IPS-11a (cell line): Measurements from ENCODE around the gene KCNQ1.

Experiments used
- H3K4me3 ChIP-seq: one replicate; pipeline ENCODE4 v1.5.1; 2013; ENCODE audit warnings: low read depth, low read length, control low read depth

The KCNQ1 gene

DNA sequence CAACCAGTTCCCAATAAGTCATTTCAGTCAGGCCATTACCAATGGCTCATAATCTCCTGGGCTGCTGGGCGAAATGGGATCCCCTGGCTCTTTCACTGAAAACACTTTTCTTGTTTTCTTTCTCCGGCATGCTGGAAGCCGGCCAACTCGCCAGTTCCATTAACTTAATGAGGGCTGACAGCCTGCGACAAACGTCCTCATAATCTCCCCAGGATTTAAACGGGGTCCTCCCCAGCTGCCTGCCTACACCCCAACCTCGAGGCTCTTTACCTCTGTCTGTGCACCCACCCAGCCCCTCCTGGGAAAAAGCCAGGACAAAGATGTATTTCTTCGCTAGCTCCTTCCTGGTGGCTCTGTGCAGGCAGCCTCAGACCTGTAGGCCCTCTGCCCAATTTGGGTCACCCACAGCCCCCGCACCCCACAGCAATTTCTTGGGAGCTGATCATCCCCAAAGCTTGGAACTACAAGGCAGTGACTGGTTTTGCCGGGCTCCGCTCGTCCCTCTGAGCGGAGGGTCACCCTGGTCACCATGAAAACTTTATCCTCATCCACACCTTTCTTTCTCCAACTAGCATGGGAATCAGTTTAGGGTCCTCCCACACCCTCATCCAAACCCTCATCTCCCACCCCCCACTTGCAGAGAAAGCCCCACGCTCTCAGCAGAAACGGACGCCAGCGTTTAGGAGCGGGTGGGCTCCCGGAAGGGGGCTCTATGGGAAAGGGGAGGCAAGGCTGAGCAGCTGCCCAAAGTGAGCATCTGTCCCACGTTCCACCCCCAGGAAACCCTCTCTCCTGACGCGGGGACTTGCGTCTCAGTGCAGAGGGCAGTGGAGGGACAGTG, 306.1 kb downstream of the KCNQ1 start:
- H3K4me3 ChIP-seq: no peak overlapping the region

GRCh38 chr11:2751523-2752203, 306.9 kb downstream of the KCNQ1 start:
- no peak overlapping the region for H3K4me3 ChIP-seq

GRCh38 chr11:2752204-2752770, 307.5 kb downstream of the KCNQ1 start:
- no peak overlapping the region for H3K4me3 ChIP-seq

DNA sequence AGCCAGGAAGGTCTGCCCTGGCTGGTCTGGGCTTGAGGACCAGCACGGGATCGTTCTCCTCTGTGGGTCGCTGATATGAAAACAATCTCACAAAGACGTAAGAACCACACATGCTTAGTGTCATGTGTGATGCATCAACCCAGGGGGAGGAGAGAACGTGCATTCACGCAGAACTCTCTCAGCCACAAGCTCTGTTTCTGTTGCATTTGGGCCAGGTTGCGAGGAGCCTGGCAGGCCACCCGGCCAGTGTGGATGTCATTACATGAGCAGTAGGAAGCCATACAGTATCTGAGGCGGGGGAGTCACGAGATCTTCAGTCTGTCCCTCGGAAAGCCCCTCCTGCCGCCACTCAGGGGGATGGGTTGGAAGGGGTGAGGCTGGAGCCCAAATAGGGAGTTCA, 308.1 kb downstream of the KCNQ1 start:
- no peak overlapping the region for H3K4me3 ChIP-seq

GRCh38 chr11:2754008-2754407, 309.2 kb downstream of the KCNQ1 start:
- no peak overlapping the region for H3K4me3 ChIP-seq

GRCh38 chr11:2755071-2755470, 310.3 kb downstream of the KCNQ1 start:
- no peak overlapping the region for H3K4me3 ChIP-seq

DNA sequence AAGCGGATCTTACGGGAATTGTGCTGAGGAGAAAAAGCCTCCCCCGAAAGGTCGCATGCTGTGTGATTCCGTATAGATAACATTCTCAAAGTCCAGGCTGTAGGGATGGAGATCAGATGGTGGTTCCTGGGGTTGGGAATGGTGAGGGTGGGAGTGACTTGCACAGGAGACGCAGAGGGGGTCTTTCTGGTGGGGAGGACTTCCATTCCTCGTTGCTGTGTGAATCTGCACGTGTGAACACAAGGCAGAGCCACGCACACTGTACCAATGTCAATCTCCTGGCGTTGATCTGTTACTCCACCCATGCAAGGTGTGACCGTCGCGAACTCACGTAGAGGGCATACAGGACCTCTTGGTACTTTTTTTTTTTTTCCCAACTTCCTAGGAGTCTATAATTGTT, 313.9 kb downstream of the KCNQ1 start:
- no peak overlapping the region for H3K4me3 ChIP-seq

GRCh38 chr11:2759228-2760195, 314.7 kb downstream of the KCNQ1 start:
- H3K4me3 ChIP-seq: no peak overlapping the region

- no peak overlapping the region for H3K4me3 ChIP-seq
Observed at GRCh38 chr11:2760196-2760871, 315.5 kb downstream of the KCNQ1 start.

DNA sequence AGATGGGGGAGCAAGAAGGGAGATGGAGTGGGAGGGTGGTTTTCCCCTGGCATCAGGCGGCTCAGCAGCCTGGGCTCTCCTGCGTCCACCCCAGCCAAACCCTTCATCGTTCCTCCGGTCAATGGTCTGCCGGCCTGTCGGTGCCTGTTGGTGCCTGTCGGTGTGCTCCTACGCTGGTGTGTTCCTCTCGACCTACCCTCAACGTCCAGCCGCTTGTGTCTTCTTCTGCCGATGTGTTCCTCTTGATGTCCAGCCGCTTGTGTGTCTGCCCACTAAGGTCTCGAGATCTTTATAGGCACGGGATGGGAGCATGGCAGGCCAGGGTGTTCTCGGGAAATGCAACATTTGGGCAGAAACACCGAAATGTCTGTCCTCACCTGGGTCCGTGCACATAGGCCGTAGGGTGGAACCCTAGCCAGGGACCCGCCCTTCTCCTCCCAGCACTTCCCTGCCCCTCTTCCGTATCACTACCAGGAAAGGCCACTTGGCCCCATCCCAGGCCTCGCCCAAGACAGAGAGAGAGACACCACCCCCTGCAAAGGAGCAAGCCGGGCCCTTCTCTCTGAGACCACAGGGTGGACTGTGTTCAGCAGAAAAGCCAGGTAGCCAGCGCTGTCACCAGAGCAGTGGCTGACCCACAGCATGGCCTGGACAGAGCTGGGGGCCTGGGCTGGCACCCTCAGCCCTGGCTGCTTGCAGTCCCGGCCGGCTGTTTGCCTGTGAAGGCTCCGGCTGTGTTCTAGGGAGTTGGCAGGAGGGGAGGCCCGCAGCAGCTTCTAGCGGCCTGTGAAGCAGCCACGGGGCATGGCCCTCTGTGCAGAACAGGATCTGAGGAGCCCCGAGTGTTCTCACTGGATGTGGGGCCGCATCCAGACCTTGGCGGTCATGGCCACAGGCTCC, 316.6 kb downstream of the KCNQ1 start:
- no peak overlapping the region for H3K4me3 ChIP-seq

GRCh38 chr11:2762031-2762380, 317.2 kb downstream of the KCNQ1 start:
- no peak overlapping the region for H3K4me3 ChIP-seq

DNA sequence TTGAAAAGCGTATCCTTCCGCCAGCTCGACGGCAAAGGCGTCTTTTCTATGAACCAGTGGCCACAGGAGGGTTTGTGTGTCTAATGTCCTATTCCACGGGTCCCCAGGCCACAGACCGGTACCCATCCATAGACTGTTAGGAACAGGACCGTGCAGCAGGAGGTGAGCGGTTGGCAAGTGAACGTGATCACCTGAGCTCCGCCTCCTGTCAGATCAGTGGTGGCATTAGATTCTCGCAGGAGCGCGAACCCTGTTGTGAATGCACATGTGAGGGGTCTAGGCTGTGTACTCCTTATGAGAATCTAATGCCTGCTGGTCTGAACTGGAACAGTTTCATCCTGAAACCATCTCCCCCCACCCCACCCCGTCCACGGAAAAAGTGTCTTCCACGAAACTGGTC, 317.6 kb downstream of the KCNQ1 start:
- no peak overlapping the region for H3K4me3 ChIP-seq

DNA sequence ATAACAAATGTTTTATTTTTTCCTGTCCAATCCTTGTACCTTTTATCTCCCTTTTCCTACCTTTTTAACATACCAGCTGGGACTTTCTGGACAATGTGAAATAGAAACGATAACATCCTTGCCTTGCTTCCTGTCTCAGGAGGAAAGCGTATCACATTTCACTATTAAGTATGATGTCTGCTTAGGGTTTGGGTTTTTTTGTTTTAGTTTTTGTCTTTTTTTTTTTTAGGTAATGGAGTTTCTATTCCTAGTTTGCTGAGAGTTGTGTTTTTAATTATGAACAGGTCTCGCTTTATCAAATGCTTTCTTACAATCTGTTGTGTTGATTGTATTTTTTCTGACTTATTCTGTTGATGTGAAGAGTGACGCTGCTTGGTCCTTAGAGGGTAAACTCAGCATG, 319.2 kb downstream of the KCNQ1 start:
- H3K4me3 ChIP-seq: no peak overlapping the region

DNA sequence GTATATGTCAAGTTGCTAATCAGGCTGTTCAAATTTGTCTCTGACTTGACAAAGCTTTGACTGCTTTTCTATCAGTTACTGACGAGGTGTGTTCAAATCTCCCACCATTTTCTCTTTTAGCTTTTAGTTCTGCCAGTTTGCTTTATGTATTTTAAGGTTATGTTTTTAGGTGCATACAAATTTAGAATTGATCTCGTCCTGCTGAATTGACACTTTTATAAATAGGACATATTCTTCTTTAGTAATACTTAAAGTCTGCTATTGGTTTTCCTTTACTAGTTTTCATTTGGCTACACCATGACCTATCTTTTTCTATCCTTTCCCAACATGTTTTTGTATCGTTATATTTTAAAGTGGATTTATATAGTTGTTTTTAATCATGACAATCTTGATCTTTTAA, 320.7 kb downstream of the KCNQ1 start:
- no peak overlapping the region for H3K4me3 ChIP-seq

- H3K4me3 ChIP-seq: no peak overlapping the region
Observed at GRCh38 chr11:2766166-2766565, 321.4 kb downstream of the KCNQ1 start.

DNA sequence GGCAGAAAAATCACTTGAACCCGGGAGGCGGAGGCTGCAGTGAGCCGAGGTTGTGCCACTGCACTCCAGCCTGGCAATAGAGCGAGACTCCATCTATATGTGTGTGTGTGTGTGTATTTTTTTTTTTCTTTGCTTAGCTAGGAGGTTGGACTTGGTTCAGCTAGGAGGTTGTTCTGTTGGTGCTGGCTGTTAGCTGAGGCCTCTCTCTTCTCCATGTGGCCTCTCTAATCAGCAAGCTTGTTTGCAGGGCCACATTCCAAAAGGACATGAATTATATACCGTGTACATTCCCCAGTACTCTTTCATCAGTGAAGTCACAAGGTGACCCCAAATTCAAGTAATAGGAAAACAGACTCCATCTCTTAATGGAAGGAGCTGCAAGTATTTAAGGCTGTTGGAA, 322.3 kb downstream of the KCNQ1 start:
- no peak overlapping the region for H3K4me3 ChIP-seq

DNA sequence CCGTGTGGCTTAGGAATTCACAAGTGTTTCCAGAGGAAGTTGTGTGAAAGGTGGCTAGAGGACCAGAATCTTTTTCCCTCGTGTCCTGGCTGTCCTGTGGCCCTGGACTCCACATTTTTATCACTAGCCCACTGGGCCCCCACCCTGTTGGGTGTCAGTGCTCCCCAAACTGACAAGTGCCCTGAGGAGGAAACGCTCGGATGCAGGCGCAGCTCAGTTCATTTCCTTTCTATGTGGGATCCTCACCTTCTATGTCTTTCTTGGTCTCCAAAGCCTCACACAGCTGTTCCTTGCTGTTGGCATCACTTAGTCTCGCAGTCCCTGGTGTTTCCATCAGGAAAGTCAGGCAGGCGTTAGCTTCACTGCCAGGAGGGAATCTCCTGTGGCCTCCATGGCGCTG, 323.0 kb downstream of the KCNQ1 start:
- H3K4me3 ChIP-seq: no peak overlapping the region

GRCh38 chr11:2768471-2769408, 323.9 kb downstream of the KCNQ1 start:
- H3K4me3 ChIP-seq: no peak overlapping the region
